OCI-LY3 (cell line): ENCODE results near the gene MET.

ENCODE experiments used
- EZH2phosphoT487 ChIP-seq: fragments of 200-600 bp; shearing (Covaris generic); IDR thresholded peaks from 2 replicates; pipeline ENCODE4 v1.6.1; 2018; ENCODE audit warnings: antibody characterized with exemption, mixed run types, low read depth
- TF ChIP-seq, protein P1 (sequence below): fragments of 200-600, 300-600 bp; sonication (generic); IDR thresholded peaks from 2 replicates; pipeline ENCODE4 v1.5.1; 2014; ENCODE audit warnings: antibody characterized with exemption, low read length, low read depth

DNA sequence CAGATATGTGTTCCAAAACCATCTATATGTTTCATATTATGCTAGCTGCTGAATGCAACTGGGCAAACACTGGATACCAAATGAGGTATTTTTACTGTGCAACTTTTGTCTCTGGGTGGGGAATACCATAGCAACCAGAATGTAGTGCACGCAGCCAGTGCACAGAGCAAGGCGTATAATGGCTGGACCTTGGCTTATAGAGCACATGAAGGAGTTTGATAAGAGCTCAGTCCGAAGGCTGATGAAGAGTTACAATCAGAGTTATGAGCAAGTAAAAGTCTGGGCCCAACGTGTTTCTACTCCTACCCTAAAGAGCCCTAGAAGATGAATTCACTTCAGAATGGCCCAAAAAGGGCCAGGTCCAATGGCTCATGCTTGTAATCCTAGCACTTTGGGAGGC lies 82.2 kb downstream of the MET start:
- TF ChIP-seq, protein P1, sequence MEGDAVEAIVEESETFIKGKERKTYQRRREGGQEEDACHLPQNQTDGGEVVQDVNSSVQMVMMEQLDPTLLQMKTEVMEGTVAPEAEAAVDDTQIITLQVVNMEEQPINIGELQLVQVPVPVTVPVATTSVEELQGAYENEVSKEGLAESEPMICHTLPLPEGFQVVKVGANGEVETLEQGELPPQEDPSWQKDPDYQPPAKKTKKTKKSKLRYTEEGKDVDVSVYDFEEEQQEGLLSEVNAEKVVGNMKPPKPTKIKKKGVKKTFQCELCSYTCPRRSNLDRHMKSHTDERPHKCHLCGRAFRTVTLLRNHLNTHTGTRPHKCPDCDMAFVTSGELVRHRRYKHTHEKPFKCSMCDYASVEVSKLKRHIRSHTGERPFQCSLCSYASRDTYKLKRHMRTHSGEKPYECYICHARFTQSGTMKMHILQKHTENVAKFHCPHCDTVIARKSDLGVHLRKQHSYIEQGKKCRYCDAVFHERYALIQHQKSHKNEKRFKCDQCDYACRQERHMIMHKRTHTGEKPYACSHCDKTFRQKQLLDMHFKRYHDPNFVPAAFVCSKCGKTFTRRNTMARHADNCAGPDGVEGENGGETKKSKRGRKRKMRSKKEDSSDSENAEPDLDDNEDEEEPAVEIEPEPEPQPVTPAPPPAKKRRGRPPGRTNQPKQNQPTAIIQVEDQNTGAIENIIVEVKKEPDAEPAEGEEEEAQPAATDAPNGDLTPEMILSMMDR: no peak
- TF ChIP-seq EZH2phosphoT487: no peak
